B cell (primary cell): ENCODE data around the gene CFAP20DC. TPM values are rescaled to one million over a fixed set of nuclear protein-coding genes. Genes with fewer than 3 reads are reported as not detected.

Source experiments
- ATAC-seq: fragments of 200-7000 bp; cut with Tn5 transposase; one replicate; pipeline ENCODE4 v1.10.0; 2021; ENCODE audit warnings: low read depth, mild to moderate bottlenecking, moderate number of reproducible peaks, moderate library complexity
- CTCF ChIA-PET: fragments of 350-600 bp; sonication (Branson Sonifier 250); formaldehyde crosslinking; loops from one replicate; lab custom pipeline; 2021; ENCODE audit warnings: antibody characterized with exemption, inconsistent platforms; lab: Charles Lee
- POLR2A ChIA-PET: fragments of 350-600 bp; sonication (Branson Sonifier 250); formaldehyde crosslinking; loops from one replicate; lab custom pipeline; 2021; ENCODE audit warnings: antibody characterized with exemption; lab: Charles Lee
- DNase-seq: peaks from one replicate; pipeline ENCODE4 v3.0.0; 2013
- H2AFZ ChIP-seq: 2 replicates; pipeline ENCODE4 v1.6.1; 2012; ENCODE audit warnings: mild to moderate bottlenecking, low read depth, low read length; ENCODE audit not compliant: insufficient read depth, poor library complexity, severe bottlenecking
- H3K27ac ChIP-seq, 2 donors: 1 replicate in 1 of 2; 2 replicates in 1 of 2; pipeline ENCODE4 v1.5.1; 2012 to 2013; ENCODE audit warnings: low read length in 2 of 2, mild to moderate bottlenecking in 2 of 2, moderate library complexity in 1 of 2
- H3K27me3 ChIP-seq, 4 experiments: fragments of 200-600 bp in 1 of 4; sonication (generic) in 1 of 4; replicated peaks in 1 of 4; 1 replicate in 2 of 4; 2 replicates in 2 of 4; pipeline versions ENCODE4 v1.6.1 to v1.7.0; 2013 to 2016; ENCODE audit warnings: low read length in 3 of 4, mild to moderate bottlenecking in 2 of 4, mixed read lengths in 1 of 4, moderate library complexity in 1 of 4; ENCODE audit not compliant: insufficient read depth in 4 of 4, control insufficient read depth in 3 of 4; ENCODE audit errors: control extremely low read depth in 1 of 4
- H3K36me3 ChIP-seq, 2 experiments: replicated peaks in 1 of 2; 1 replicate in 1 of 2; 2 replicates in 1 of 2; pipeline versions ENCODE4 v1.6.1 to v1.7.1; 2013; ENCODE audit warnings: low read length in 1 of 2; ENCODE audit not compliant: insufficient read depth in 2 of 2, control insufficient read depth in 1 of 2; ENCODE audit errors: control extremely low read depth in 1 of 2, extremely low read depth in 1 of 2
- H3K4me1 ChIP-seq, 2 donors: fragments of 200-600 bp in 1 of 2; sonication (generic) in 1 of 2; 1 replicate in 1 of 2; 2 replicates in 1 of 2; pipeline versions ENCODE4 v1.5.1 to v1.6.1; 2013 to 2017; ENCODE audit warnings: low read length in 2 of 2; ENCODE audit not compliant: control insufficient read depth in 2 of 2, insufficient read depth in 2 of 2
- H3K4me2 ChIP-seq: replicated peaks from 2 replicates; pipeline ENCODE3; 2012; ENCODE audit warnings: mild to moderate bottlenecking, low read depth, low read length; ENCODE audit not compliant: poor library complexity, severe bottlenecking
- H3K4me3 ChIP-seq, 5 experiments: fragments of 200-600 bp in 1 of 5; sonication (generic) in 1 of 5; 1 replicate in 3 of 5; 2 replicates in 2 of 5; pipeline versions ENCODE4 v1.5.1 to v1.7.0; 2011 to 2016; ENCODE audit warnings: low read length in 4 of 5, mild to moderate bottlenecking in 4 of 5, low read depth in 2 of 5, control low read depth in 1 of 5, moderate library complexity in 1 of 5; ENCODE audit not compliant: insufficient read depth in 1 of 5; ENCODE audit errors: control extremely low read depth in 1 of 5, extremely low read depth in 1 of 5
- H3K79me2 ChIP-seq: fragments of 200-600 bp; sonication (generic); one replicate; pipeline ENCODE4 v1.6.0; 2016; ENCODE audit warnings: low read length; ENCODE audit not compliant: control insufficient read depth, insufficient read depth
- H3K9ac ChIP-seq: fragments of 200-600 bp; sonication (generic); 2 replicates; pipeline ENCODE4 v1.6.1; 2017; ENCODE audit warnings: mild to moderate bottlenecking, low read length, moderate library complexity
- H3K9me3 ChIP-seq, 3 donors: one replicate each; pipeline versions ENCODE4 v1.6.1 to v1.7.1; 2013; ENCODE audit warnings: low read length in 2 of 3; ENCODE audit not compliant: control insufficient read depth in 2 of 3, insufficient read depth in 1 of 3; ENCODE audit errors: control extremely low read depth in 1 of 3
- H4K20me1 ChIP-seq: 2 replicates; pipeline ENCODE4 v1.6.0; 2012; ENCODE audit warnings: mild to moderate bottlenecking, low read length; ENCODE audit not compliant: insufficient read depth, control insufficient read depth, poor library complexity, severe bottlenecking
- H3K27ac Mint-ChIP-seq: one replicate; pipeline ENCODE4 v1.8.0; 2021; ENCODE audit warnings: mixed read lengths
- H3K27me3 Mint-ChIP-seq: one replicate; pipeline ENCODE4 v1.8.0; 2021; ENCODE audit warnings: mixed read lengths
- H3K4me1 Mint-ChIP-seq: one replicate; pipeline ENCODE4 v1.8.0; 2021; ENCODE audit warnings: mixed read lengths
- H3K4me3 Mint-ChIP-seq: one replicate; pipeline ENCODE4 v1.8.0; 2021; ENCODE audit warnings: mixed read lengths
- H3K9me3 Mint-ChIP-seq: one replicate; pipeline ENCODE4 v1.8.0; 2022; ENCODE audit warnings: mixed read lengths; ENCODE audit not compliant: insufficient read depth
- EZH2 ChIP-seq: IDR thresholded peaks from 2 replicates; pipeline ENCODE4 v1.6.1; 2012; ENCODE audit warnings: borderline replicate concordance, low read depth, mild to moderate bottlenecking, moderate library complexity, low read length; ENCODE audit not compliant: insufficient read depth, poor library complexity, severe bottlenecking
- WGBS: methylation state at CpG from one replicate; pipeline ENCODE4 v1.1.5; 2013; ENCODE audit warnings: missing lambda C conversion rate; ENCODE audit not compliant: insufficient coverage; 5-methylcytosine and 5-hydroxymethylcytosine counted together
- intact Hi-C: fragments of 100-400 bp; cut with micrococcal nuclease; formaldehyde crosslinking; loops from one replicate; pipeline ENCODE4 v1.10.0; 2022
- polyA plus RNA-seq: library from polyadenylated mRNA; depleted of rRNA; stranded (reverse); fragments of >200 nt; gene quantifications from 2 replicates; pipeline ENCODE4 v1.2.3, GENCODE V29; 2012
- total RNA-seq, 2 donors: library from RNA; stranded (reverse); fragments of 120-200 nt in 1 of 2; gene quantifications; 1 replicate in 1 of 2; 2 replicates in 1 of 2; pipeline versions ENCODE4 v1.2.3 to v1.2.4, GENCODE V29; 2013 to 2022
- TF ChIP-seq, protein P1 (sequence below): fragments of 200-600 bp; IDR thresholded peaks from one replicate; pipeline ENCODE4 v1.8.0; 2022; ENCODE audit warnings: antibody characterized with exemption, mild to moderate bottlenecking

The CFAP20DC gene
- total and polyA plus RNA-seq, 2 donors (not counting 1 experiment from before 2014, with no cell fraction given), result 0.27 to 1.2 TPM

DNA sequence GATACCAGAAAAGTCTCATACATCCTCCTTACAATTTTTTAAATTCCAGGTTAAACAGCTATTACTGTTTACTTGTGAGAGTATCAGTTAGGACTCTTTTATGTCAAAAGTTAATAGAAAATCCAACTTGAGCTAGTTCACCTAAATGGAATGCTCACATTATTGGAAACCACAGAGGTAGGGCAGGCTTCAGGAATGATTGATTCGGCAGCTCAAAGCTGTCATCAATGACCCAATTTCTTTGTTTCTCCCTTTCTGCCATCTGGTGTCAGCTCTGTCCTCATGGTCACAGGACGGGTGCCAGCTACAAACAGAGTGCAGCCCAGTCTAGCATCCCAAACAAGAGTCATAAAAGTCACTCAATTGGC lies 32.2 kb downstream of the CFAP20DC start:
- 100% methylated on average over 1 of the region's 2 CpGs for WGBS
- POLR2A ChIA-PET, result no interaction called here
- Histone ChIP-seq H3K79me2 (no peaks in the 10 kb centered on the region), H3K27me3 (no peaks in the 10 kb centered on the region), H4K20me1 (no peaks in the 10 kb centered on the region), H3K4me2 (no peak overlapping the region), H3K27ac (no peak overlapping the region), H2AFZ (no peak overlapping the region), H3K4me3 (no peak overlapping the region), H3K9ac (no peak overlapping the region), H3K36me3 (no peaks in the 10 kb centered on the region), H3K4me1 (no peaks in the 10 kb centered on the region), H3K9me3 (no peaks in the 10 kb centered on the region)
- DNase-seq (no peak), ATAC-seq (no peak)
- no peaks in the 10 kb centered on the region for H3K4me1 Mint-ChIP-seq
- no peaks in the 10 kb centered on the region for H3K27me3 Mint-ChIP-seq
- TF ChIP-seq, protein P1, sequence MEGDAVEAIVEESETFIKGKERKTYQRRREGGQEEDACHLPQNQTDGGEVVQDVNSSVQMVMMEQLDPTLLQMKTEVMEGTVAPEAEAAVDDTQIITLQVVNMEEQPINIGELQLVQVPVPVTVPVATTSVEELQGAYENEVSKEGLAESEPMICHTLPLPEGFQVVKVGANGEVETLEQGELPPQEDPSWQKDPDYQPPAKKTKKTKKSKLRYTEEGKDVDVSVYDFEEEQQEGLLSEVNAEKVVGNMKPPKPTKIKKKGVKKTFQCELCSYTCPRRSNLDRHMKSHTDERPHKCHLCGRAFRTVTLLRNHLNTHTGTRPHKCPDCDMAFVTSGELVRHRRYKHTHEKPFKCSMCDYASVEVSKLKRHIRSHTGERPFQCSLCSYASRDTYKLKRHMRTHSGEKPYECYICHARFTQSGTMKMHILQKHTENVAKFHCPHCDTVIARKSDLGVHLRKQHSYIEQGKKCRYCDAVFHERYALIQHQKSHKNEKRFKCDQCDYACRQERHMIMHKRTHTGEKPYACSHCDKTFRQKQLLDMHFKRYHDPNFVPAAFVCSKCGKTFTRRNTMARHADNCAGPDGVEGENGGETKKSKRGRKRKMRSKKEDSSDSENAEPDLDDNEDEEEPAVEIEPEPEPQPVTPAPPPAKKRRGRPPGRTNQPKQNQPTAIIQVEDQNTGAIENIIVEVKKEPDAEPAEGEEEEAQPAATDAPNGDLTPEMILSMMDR, result no peak
- TF ChIP-seq EZH2, result no peak
- no peak overlapping the region for H3K27ac Mint-ChIP-seq
- H3K9me3 Mint-ChIP-seq, result no peaks in the 10 kb centered on the region
- CTCF ChIA-PET, result no interaction called here
- intact Hi-C loops, result no loop called here
- H3K4me3 Mint-ChIP-seq, result no peak overlapping the region

GRCh38 chr3:59016930-59017616 lies 32.8 kb downstream of the CFAP20DC start:
- H2AFZ ChIP-seq, result no peak overlapping the region
- H3K4me2 ChIP-seq, result no peak overlapping the region
- TF ChIP-seq EZH2, result no peak
- TF ChIP-seq, protein P1, result no peak
- H4K20me1 ChIP-seq, result no peaks in the 10 kb centered on the region
- intact Hi-C loops, result no loop called here
- no peaks in the 10 kb centered on the region for H3K9me3 Mint-ChIP-seq
- ChIA-PET CTCF (no interaction called here), POLR2A (no interaction called here)
- no peak overlapping the region for H3K9ac ChIP-seq
- H3K36me3 ChIP-seq, result no peaks in the 10 kb centered on the region
- H3K9me3 ChIP-seq, result no peaks in the 10 kb centered on the region
- DNase-seq, result no peak
- no CpG with 5 or more reads among the region's 5 CpGs for WGBS
- ATAC-seq, result no peak
- H3K27ac ChIP-seq, result no peak overlapping the region
- no peak overlapping the region for H3K4me3 Mint-ChIP-seq
- no peaks in the 10 kb centered on the region for H3K27me3 ChIP-seq
- H3K27ac Mint-ChIP-seq, result no peak overlapping the region
- no peaks in the 10 kb centered on the region for H3K4me1 Mint-ChIP-seq
- H3K4me3 ChIP-seq, result no peak overlapping the region
- H3K79me2 ChIP-seq, result no peaks in the 10 kb centered on the region
- no peaks in the 10 kb centered on the region for H3K4me1 ChIP-seq
- no peaks in the 10 kb centered on the region for H3K27me3 Mint-ChIP-seq
